ENCODE data around the gene TCEA2.

DNA sequence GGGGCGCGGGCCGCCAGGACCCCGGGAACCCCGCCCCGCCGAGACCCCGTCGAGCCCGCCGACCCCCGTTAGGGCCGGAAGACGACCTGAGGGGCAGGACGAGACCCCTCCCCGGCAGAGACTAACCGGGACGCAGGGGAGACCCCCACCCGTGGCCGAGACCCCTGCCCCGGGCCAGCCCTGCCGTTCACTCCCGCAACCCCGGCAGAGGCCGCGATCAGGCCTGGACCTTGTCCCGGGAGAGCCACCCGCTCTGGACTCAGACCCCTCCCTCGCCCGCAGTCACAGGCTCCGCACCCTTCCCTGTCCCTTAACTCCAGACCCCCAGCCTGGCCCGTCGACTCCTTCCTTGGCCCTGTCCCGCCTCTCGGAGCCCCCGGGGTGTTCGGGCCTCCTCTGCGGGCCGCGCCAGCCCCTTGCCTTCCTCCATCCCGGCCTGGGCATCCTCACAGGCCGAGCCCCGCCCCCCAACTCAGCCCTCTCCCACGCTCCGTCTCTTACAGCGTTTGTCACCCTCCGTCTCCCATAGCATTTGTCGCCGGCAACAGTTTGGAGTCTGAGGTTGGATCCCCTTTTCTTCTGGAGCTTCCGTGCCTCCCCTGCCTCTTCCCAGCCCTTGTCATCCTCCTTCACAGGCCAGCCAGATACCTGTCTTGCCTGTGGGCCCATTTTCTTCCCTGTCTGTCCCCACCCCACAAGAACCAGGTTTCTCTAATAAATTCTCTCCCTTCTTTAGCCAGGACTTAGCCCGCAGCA is 569 bp downstream of the TCEA2 start:
- TF ChIP-seq POLR2A (IDR thresholded peaks at IDR 0.05; ENCODE audit: low read length) (no peak), GATA1 (IDR thresholded peaks at IDR 0.05; ENCODE audit: low read depth, low read length) (no peak)

All from erythroblast (primary cell).